GM12891 (cell line): Measurements from ENCODE around the gene MET.

Experiments
- PAX5 ChIP-seq: IDR thresholded peaks from 2 replicates; pipeline ENCODE4 v1.6.1; 2011; ENCODE audit warnings: low read length, moderate library complexity, mild to moderate bottlenecking; ENCODE audit not compliant: insufficient read depth, severe bottlenecking
- POLR2A ChIP-seq: IDR thresholded peaks from 2 replicates; pipeline ENCODE4 v1.6.1; 2011; ENCODE audit warnings: low read depth, low read length, control low read depth
- POLR2AphosphoS5 ChIP-seq: IDR thresholded peaks from 2 replicates; pipeline ENCODE4 v1.6.1; 2011; ENCODE audit warnings: low read depth, low read length, control low read depth
- SPI1 ChIP-seq: IDR thresholded peaks from 2 replicates; pipeline ENCODE4 v1.6.1; 2011; ENCODE audit warnings: low read depth, low read length, control low read depth

DNA sequence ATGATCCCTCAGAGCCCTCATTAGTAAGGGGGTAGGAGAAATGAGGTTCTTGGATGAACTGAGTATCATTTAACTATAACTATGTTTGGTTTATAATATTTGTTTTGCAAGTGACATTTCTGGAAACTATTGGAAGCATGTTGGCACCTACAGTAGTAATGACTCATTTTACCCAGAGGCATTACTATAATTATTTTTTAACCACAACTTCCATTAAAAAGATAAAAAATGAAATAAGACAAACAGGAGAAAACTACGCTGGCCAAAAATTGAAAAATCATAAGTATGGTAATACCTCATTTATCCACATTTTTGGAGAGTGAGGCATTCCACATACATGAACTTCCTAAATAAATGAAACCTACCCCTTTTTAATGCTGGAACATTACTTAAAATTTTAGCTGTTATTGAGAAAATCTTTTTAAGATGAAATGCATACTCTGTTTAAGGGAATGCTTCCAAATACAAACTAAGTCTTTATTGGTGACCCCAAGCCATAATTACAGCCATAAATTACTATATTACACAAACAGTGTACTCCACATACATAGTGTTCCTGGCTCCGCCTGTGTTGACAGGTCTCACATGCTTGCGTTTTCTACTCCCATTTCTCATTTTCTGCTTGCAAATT lies 105.8 kb downstream of the MET start:
- TF ChIP-seq SPI1, result no peak
- no peak for TF ChIP-seq POLR2AphosphoS5
- TF ChIP-seq POLR2A, result no peak
- TF ChIP-seq PAX5, result no peak
